GM18517 (cell line): ENCODE measurements around the gene C16orf90.
"Not testable (repeated sequence)": the region's sequence is repeated elsewhere in the genome, so short reads cannot be mapped to it uniquely, and the experiment has no call there.

Experiments used
- ATAC-seq: cut with Tn5 transposase; IDR thresholded peaks from one replicate; pipeline ENCODE4 v1.9.1; 2021; ENCODE audit warnings: mild to moderate bottlenecking, moderate library complexity; ENCODE audit not compliant: unreplicated experiment

C16orf90 gene

GRCh38 chr16:3513892-3514583 lies 18.7 kb upstream of the C16orf90 start:
- ATAC-seq = no peak

GRCh38 chr16:3511286-3512180 lies 16.2 kb upstream of the C16orf90 start:
- ATAC-seq = no peak

- no peak for ATAC-seq
These were observed 15.1 kb upstream of the C16orf90 start for GRCh38 chr16:3510416-3510815.

GRCh38 chr16:3509470-3509928 lies 14.2 kb upstream of the C16orf90 start:
- ATAC-seq = no peak

- no peak for ATAC-seq
These were observed 13.4 kb upstream of the C16orf90 start for GRCh38 chr16:3508736-3509135.

GRCh38 chr16:3503523-3503922 lies 8.2 kb upstream of the C16orf90 start:
- no peak for ATAC-seq

GRCh38 chr16:3501783-3502400 lies 6.6 kb upstream of the C16orf90 start:
- no peak for ATAC-seq

GRCh38 chr16:3501412-3501761 lies 6.1 kb upstream of the C16orf90 start:
- not testable (repeated sequence) for ATAC-seq

GRCh38 chr16:3498988-3499387 lies 3.7 kb upstream of the C16orf90 start:
- ATAC-seq = no peak

GRCh38 chr16:3497771-3498170 lies 2.5 kb upstream of the C16orf90 start:
- ATAC-seq = no peak

GRCh38 chr16:3496386-3496785 lies 1.1 kb upstream of the C16orf90 start:
- no peak for ATAC-seq

- no peak for ATAC-seq
These were observed 809 bp downstream of the C16orf90 start for GRCh38 chr16:3494386-3494973.

- no peak for ATAC-seq
These were observed 2.9 kb downstream of the C16orf90 start for GRCh38 chr16:3492356-3492755.

GRCh38 chr16:3490911-3491629 lies 4.2 kb downstream of the C16orf90 start:
- ATAC-seq = no peak

GRCh38 chr16:3488801-3489200 lies 6.5 kb downstream of the C16orf90 start:
- ATAC-seq = no peak

- no peak for ATAC-seq
These were observed 7.5 kb downstream of the C16orf90 start for GRCh38 chr16:3487521-3488410.

GRCh38 chr16:3486506-3487215 lies 8.6 kb downstream of the C16orf90 start:
- ATAC-seq = no peak

- ATAC-seq = no peak
These were observed 9.3 kb downstream of the C16orf90 start for GRCh38 chr16:3485821-3486505.
